CD4-positive, alpha-beta T cell (primary cell): ENCODE results near the gene TRIM46. TPM values are rescaled to one million over a fixed set of nuclear protein-coding genes. Genes with fewer than 3 reads are reported as not detected.

Experiments
- ATAC-seq: fragments of 200-7000 bp; cut with Tn5 transposase; one replicate; pipeline ENCODE4 v1.10.0; 2022; ENCODE audit warnings: mild to moderate bottlenecking; ENCODE audit not compliant: poor library complexity
- CTCF ChIA-PET: fragments of 350-600 bp; sonication (Branson Sonifier 250); formaldehyde crosslinking; loops from one replicate; lab custom pipeline; 2021; ENCODE audit warnings: antibody characterized with exemption, inconsistent platforms; lab: Charles Lee
- POLR2A ChIA-PET: fragments of 350-600 bp; sonication (Branson Sonifier 250); formaldehyde crosslinking; loops from one replicate; lab custom pipeline; 2021; ENCODE audit warnings: antibody characterized with exemption, inconsistent platforms; lab: Charles Lee
- DNase-seq, 14 experiments: peaks; one replicate each; pipeline ENCODE4 v3.0.0-alpha.2; 2013 to 2020; ENCODE audit warnings: mixed read lengths in 2 of 14
- H3K27ac ChIP-seq, 2 donors: one replicate each; pipeline versions ENCODE4 v1.5.1 to v1.7.0; 2013; ENCODE audit warnings: low read length in 2 of 2, low read depth in 1 of 2, mild to moderate bottlenecking in 1 of 2
- H3K27me3 ChIP-seq, 2 experiments: 1 replicate in 1 of 2; 2 replicates in 1 of 2; pipeline versions ENCODE4 v1.6.1 to v1.7.0; 2013; ENCODE audit warnings: low read length in 2 of 2, control low read depth in 1 of 2, mild to moderate bottlenecking in 1 of 2, moderate library complexity in 1 of 2; ENCODE audit not compliant: insufficient read depth in 2 of 2, control insufficient read depth in 1 of 2
- H3K36me3 ChIP-seq: one replicate; pipeline ENCODE4 v1.6.1; 2013; ENCODE audit warnings: low read length, control low read depth; ENCODE audit not compliant: insufficient read depth
- H3K4me1 ChIP-seq: one replicate; pipeline ENCODE4 v1.6.1; 2013; ENCODE audit warnings: low read length, control low read depth; ENCODE audit not compliant: insufficient read depth
- H3K4me3 ChIP-seq: one replicate; pipeline ENCODE4 v1.5.1; 2013; ENCODE audit warnings: mild to moderate bottlenecking, low read length, moderate library complexity
- H3K9me3 ChIP-seq, 2 experiments: 1 replicate in 1 of 2; 2 replicates in 1 of 2; pipeline versions ENCODE4 v1.6.1 to v1.7.0; 2013; ENCODE audit warnings: low read length in 2 of 2, mild to moderate bottlenecking in 2 of 2, control low read depth in 1 of 2, moderate library complexity in 1 of 2; ENCODE audit not compliant: control insufficient read depth in 1 of 2, insufficient read depth in 1 of 2
- H3K27ac Mint-ChIP-seq: one replicate; pipeline ENCODE4 v1.8.0; 2020; ENCODE audit warnings: mixed read lengths
- H3K27me3 Mint-ChIP-seq: one replicate; pipeline ENCODE4 v1.8.0; 2021; ENCODE audit warnings: mixed read lengths
- H3K36me3 Mint-ChIP-seq: one replicate; pipeline ENCODE4 v1.8.0; 2021; ENCODE audit warnings: low read depth, mixed read lengths
- H3K4me1 Mint-ChIP-seq: one replicate; pipeline ENCODE4 v1.8.0; 2021; ENCODE audit warnings: low read depth, mixed read lengths
- H3K4me3 Mint-ChIP-seq: one replicate; pipeline ENCODE4 v1.8.0; 2020; ENCODE audit warnings: mild to moderate bottlenecking, mixed read lengths
- H3K9me3 Mint-ChIP-seq: one replicate; pipeline ENCODE4 v1.8.0; 2020; ENCODE audit warnings: mixed read lengths
- intact Hi-C, 2 experiments: fragments of 100-400 bp; cut with DNase I in 1 of 2; cut with micrococcal nuclease in 1 of 2; formaldehyde crosslinking; loops; one replicate each; pipeline versions ENCODE4 v1.15.1 to v1.9.0; 2023 to 2025; cut with DNase I, micrococcal nuclease
- total RNA-seq, 174 experiments: library from RNA in 2 of 174; stranded (reverse) in 2 of 174; gene quantifications; one replicate each; pipeline ENCODE4 v1.2.3 and lab custom pipeline; 2021 to 2026
- TF ChIP-seq, protein P1 (sequence below): fragments of 200-600 bp; IDR thresholded peaks from one replicate; pipeline ENCODE4 v1.8.0; 2022; ENCODE audit warnings: antibody characterized with exemption, mild to moderate bottlenecking

TRIM46 gene
- total RNA-seq, 2 experiments from 2014 or later = 2.9 to 3.0 TPM

GRCh38 chr1:155207806-155208540 lies 34.3 kb downstream of the TRIM46 start, which contains the start of gene THBS3:
THBS3 (minus strand) TSS chr1:155207897; CDS start chr1:155207876, 21 bp downstream.
- peak within 1 kb of the TSS; percentile 94 for H3K4me3 Mint-ChIP-seq
- ChIA-PET CTCF (interaction anchor here (0.9 to 3.0 kb wide), 10 partner anchors 11 to 117 kb away, joined by 3 to 15 read pairs (median 5); partner anchors contain the start of genes KRTCAP2 and SLC50A1), POLR2A (interaction anchor here (0.6 to 3.7 kb wide), 9 partner anchors 15 to 319 kb away, joined by 3 to 42 read pairs (median 9); partner anchors contain the start of genes KRTCAP2, SCAMP3 and TRIM46)
- DNase-seq (peak in 1 of 14 experiments; percentile 34), ATAC-seq (no peak)
- H3K36me3 Mint-ChIP-seq = peaks cover 13% of the 10 kb centered on the region
- peaks cover 30% of the 10 kb centered on the region for H3K4me1 ChIP-seq
- intact Hi-C loops = loop anchor here (1.0 to 5.0 kb wide), 4 partner anchors 13 to 71 kb away; partner anchors contain the start of gene SLC50A1 (in 1 of the 2)
- H3K4me3 ChIP-seq = peak within 1 kb of the TSS; percentile 69
- H3K27ac ChIP-seq = peak within 1 kb of the TSS; percentile 99 to 100
- H3K27me3 Mint-ChIP-seq = no peaks in the 10 kb centered on the region
- peaks cover 31% of the 10 kb centered on the region for H3K4me1 Mint-ChIP-seq
- H3K27me3 ChIP-seq = no peaks in the 10 kb centered on the region
- H3K9me3 ChIP-seq = no peaks in the 10 kb centered on the region
- H3K9me3 Mint-ChIP-seq = no peaks in the 10 kb centered on the region
- peaks cover 11% of the 10 kb centered on the region for H3K36me3 ChIP-seq
- H3K27ac Mint-ChIP-seq = peak within 1 kb of the TSS; percentile 96
- TF ChIP-seq, protein P1, sequence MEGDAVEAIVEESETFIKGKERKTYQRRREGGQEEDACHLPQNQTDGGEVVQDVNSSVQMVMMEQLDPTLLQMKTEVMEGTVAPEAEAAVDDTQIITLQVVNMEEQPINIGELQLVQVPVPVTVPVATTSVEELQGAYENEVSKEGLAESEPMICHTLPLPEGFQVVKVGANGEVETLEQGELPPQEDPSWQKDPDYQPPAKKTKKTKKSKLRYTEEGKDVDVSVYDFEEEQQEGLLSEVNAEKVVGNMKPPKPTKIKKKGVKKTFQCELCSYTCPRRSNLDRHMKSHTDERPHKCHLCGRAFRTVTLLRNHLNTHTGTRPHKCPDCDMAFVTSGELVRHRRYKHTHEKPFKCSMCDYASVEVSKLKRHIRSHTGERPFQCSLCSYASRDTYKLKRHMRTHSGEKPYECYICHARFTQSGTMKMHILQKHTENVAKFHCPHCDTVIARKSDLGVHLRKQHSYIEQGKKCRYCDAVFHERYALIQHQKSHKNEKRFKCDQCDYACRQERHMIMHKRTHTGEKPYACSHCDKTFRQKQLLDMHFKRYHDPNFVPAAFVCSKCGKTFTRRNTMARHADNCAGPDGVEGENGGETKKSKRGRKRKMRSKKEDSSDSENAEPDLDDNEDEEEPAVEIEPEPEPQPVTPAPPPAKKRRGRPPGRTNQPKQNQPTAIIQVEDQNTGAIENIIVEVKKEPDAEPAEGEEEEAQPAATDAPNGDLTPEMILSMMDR = no peak

- CTCF ChIA-PET = interaction anchor here (0.7 to 3.0 kb wide), 7 partner anchors 15 to 115 kb away, joined by 3 to 15 read pairs (median 6); partner anchors contain the start of gene KRTCAP2
- Histone ChIP-seq H3K4me3 (peak within 1 kb of the TSS; percentile 69), H3K27ac (peak within 1 kb of the TSS; percentile 99 to 100), H3K9me3 (no peaks in the 10 kb centered on the region), H3K4me1 (peaks cover 30% of the 10 kb centered on the region), H3K36me3 (peaks cover 11% of the 10 kb centered on the region), H3K27me3 (no peaks in the 10 kb centered on the region)
- DNase-seq (peak; percentile 73 to 95 (median 86)), ATAC-seq (peak; percentile 80)
- intact Hi-C loops = loop anchor here (2.0 to 5.0 kb wide), 3 partner anchors 14 to 71 kb away; partner anchors contain the start of gene SLC50A1 (in 1 of the 2)
- TF ChIP-seq, protein P1 = no peak
- POLR2A ChIA-PET = interaction anchor here (0.9 to 3.7 kb wide), 10 partner anchors 16 to 115 kb away, joined by 3 to 42 read pairs (median 6); partner anchors contain the start of genes FDPS, KRTCAP2 and SCAMP3
- Mint-ChIP-seq H3K4me1 (peaks cover 31% of the 10 kb centered on the region), H3K4me3 (peak within 1 kb of the TSS; percentile 94), H3K27me3 (no peaks in the 10 kb centered on the region), H3K36me3 (peaks cover 13% of the 10 kb centered on the region), H3K27ac (peak within 1 kb of the TSS; percentile 96), H3K9me3 (no peaks in the 10 kb centered on the region)
Measured at GRCh38 chr1:155208541-155209311, 35.1 kb downstream of the TRIM46 start, which contains the start of gene MTX1. MTX1 (plus strand) TSS chr1:155208695; CDS start chr1:155208805, 110 bp downstream.

DNA sequence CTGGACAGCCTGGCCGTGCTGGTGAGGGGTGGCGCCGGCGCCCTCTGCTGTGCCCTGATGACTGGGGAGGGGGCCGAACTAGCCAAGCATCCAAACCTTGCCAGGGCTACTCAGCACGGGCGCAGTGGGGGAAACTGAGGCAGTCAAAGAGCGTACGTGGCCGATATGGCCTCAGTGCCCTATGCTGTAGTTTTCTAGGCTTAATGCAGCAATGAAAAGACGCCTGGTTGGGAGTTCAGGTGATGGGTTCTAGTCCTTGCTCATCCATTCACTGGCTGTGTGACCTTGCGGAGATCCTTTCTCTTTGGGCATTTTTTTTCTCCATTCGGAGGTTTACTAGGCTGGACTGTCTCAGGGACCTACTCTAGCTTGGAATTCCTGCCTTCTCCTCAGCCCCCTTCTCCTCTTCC lies 35.7 kb downstream of the TRIM46 start:
- H3K4me3 Mint-ChIP-seq = peak overlapping the region; percentile 94
- TF ChIP-seq, protein P1 = no peak
- no peak for ATAC-seq
- H3K36me3 ChIP-seq = peaks cover 11% of the 10 kb centered on the region
- ChIA-PET CTCF (interaction anchor here (0.7 to 3.0 kb wide), 5 partner anchors 15 to 36 kb away, joined by 3 to 15 read pairs (median 6); partner anchors contain the start of gene KRTCAP2), POLR2A (interaction anchor here (1.0 to 3.7 kb wide), 8 partner anchors 16 to 114 kb away, joined by 3 to 42 read pairs (median 10); partner anchors contain the start of genes FDPS, KRTCAP2 and SCAMP3)
- intact Hi-C loops = loop anchor here (2.0 to 5.0 kb wide), 3 partner anchors 15 to 72 kb away; partner anchors contain the start of gene SLC50A1 (in 1 of the 2)
- peak overlapping the region; percentile 96 for H3K27ac Mint-ChIP-seq
- peaks cover 30% of the 10 kb centered on the region for H3K4me1 ChIP-seq
- H3K4me3 ChIP-seq = peak overlapping the region; percentile 69
- no peaks in the 10 kb centered on the region for H3K27me3 ChIP-seq
- H3K27me3 Mint-ChIP-seq = no peaks in the 10 kb centered on the region
- no peak for DNase-seq
- H3K9me3 Mint-ChIP-seq = no peaks in the 10 kb centered on the region
- peaks cover 13% of the 10 kb centered on the region for H3K36me3 Mint-ChIP-seq
- peak overlapping the region; percentile 99 to 100 for H3K27ac ChIP-seq
- H3K4me1 Mint-ChIP-seq = peaks cover 31% of the 10 kb centered on the region
- H3K9me3 ChIP-seq = no peaks in the 10 kb centered on the region
